HG03045 (cell line): Measurements from ENCODE around the gene MUC22.
"Not testable (repeated sequence)": the region's sequence is repeated elsewhere in the genome, so short reads cannot be mapped to it uniquely, and the experiment has no call there.

ENCODE experiments used
- ATAC-seq: cut with Tn5 transposase; IDR thresholded peaks from one replicate; pipeline ENCODE4 v1.9.1; 2021; ENCODE audit warnings: mild to moderate bottlenecking, moderate library complexity; ENCODE audit not compliant: unreplicated experiment

Gene MUC22

GRCh38 chr6:31037169-31037568, 26.9 kb downstream of the MUC22 start:
- ATAC-seq = no peak

- no peak for ATAC-seq
Observed at GRCh38 chr6:31037682-31038081, 27.4 kb downstream of the MUC22 start.

- ATAC-seq = no peak
Observed at GRCh38 chr6:31038559-31038958, 28.3 kb downstream of the MUC22 start.

GRCh38 chr6:31040801-31041200, 30.5 kb downstream of the MUC22 start:
- ATAC-seq = no peak

GRCh38 chr6:31041372-31041974, 31.2 kb downstream of the MUC22 start:
- ATAC-seq = no peak

GRCh38 chr6:31042806-31043205, 32.5 kb downstream of the MUC22 start:
- no peak for ATAC-seq

- ATAC-seq = no peak
Observed at GRCh38 chr6:31048099-31048498, 37.8 kb downstream of the MUC22 start.

- no peak for ATAC-seq
Observed at GRCh38 chr6:31049518-31049917, 39.2 kb downstream of the MUC22 start.

GRCh38 chr6:31053187-31053586, 42.9 kb downstream of the MUC22 start:
- not testable (repeated sequence) for ATAC-seq

- ATAC-seq = no peak
Observed at GRCh38 chr6:31053873-31054272, 43.6 kb downstream of the MUC22 start.

GRCh38 chr6:31055441-31055840, 45.2 kb downstream of the MUC22 start:
- ATAC-seq = no peak

GRCh38 chr6:31057426-31058003, 47.2 kb downstream of the MUC22 start:
- ATAC-seq = no peak

GRCh38 chr6:31058128-31058894, 48.0 kb downstream of the MUC22 start:
- no peak for ATAC-seq

- ATAC-seq = no peak
Observed at GRCh38 chr6:31060145-31060544, 49.9 kb downstream of the MUC22 start.

- no peak for ATAC-seq
Observed at GRCh38 chr6:31063906-31064435, 53.7 kb downstream of the MUC22 start.

GRCh38 chr6:31065556-31065955, 55.3 kb downstream of the MUC22 start:
- ATAC-seq = no peak

GRCh38 chr6:31067028-31067427, 56.8 kb downstream of the MUC22 start:
- not testable (repeated sequence) for ATAC-seq

GRCh38 chr6:31067891-31068668, 57.8 kb downstream of the MUC22 start:
- ATAC-seq = not testable (repeated sequence)

- no peak for ATAC-seq
Observed at GRCh38 chr6:31068669-31069340, 58.5 kb downstream of the MUC22 start.

- no peak for ATAC-seq
Observed at GRCh38 chr6:31070711-31071197, 60.5 kb downstream of the MUC22 start.
